Measurements from ENCODE around the gene UBE2D1.

Gene UBE2D1

GRCh38 chr10:58334817-58335305 is at the start of gene UBE2D1:
Gene UBE2D1 (plus strand): TSS chr10:58335006. CDS start chr10:58335202, 196 bp downstream.
- no peak for DNase-seq

GRCh38 chr10:58291538-58292174 is 43.1 kb upstream of the UBE2D1 start:
- peak; percentile 3 for DNase-seq

DNA sequence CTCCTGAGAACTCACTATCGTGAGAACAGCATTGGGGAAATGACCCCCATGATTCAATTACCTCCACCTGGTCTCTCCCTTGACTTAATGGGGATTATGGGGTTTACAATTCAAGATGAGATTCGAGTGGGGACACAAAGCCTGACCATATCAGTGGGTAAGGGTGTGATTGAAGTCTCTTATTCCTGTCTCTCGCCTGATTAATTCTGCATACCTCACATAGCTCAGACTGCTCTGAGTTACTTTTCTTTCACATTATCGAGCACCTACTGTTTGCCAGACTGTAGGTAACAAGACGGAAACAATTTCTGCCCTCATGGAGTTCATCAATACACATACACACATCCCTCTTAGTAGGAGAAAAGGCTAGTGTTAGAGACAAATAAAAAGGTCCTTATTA is 40.8 kb upstream of the UBE2D1 start:
- DNase-seq, result no peak

DNA sequence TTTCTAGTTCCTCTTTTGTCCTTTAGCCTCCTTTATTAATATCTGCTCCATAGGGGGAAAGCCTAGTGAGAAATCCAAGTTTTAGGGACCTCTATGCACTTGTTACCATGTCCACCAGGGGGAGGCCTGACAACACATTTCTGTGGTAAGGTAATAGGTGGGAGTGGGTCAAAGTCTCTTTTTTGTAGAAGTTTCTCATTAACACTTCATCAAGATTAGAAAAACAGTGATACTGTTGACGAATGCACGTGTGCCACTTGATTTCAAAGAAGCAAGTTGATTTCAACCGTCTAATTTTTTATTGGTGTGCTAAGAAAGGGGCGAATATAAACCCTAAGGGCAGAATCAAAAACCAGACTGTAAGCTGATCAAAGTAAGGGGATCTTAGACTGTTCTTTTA is 35.2 kb upstream of the UBE2D1 start:
- DNase-seq, result no peak

GRCh38 chr10:58300676-58301075 is 34.1 kb upstream of the UBE2D1 start:
- DNase-seq, result no peak

DNA sequence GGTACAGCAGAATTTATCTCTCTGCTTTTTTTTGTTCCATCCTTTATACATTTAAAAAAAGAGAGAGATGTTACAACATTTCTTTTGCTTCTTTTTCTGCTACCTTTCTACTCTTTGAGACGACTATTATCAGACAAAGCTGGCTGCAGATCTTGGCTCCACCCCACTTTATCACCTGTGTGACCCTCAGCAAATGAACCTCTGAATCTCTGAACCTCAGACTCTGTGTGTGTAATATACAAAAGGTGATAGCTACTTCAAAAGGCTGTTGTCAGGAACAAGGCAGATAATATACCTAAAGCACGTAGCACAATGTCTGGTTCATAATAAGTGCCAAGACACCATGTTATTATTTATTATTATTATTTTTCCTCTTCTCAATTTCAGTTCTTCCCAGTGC is 32.6 kb upstream of the UBE2D1 start:
- no peak for DNase-seq

- DNase-seq, result no peak
These were observed 30.6 kb upstream of the UBE2D1 start for GRCh38 chr10:58304099-58304633.

GRCh38 chr10:58305821-58306220 is 29.0 kb upstream of the UBE2D1 start:
- DNase-seq, result no peak

DNA sequence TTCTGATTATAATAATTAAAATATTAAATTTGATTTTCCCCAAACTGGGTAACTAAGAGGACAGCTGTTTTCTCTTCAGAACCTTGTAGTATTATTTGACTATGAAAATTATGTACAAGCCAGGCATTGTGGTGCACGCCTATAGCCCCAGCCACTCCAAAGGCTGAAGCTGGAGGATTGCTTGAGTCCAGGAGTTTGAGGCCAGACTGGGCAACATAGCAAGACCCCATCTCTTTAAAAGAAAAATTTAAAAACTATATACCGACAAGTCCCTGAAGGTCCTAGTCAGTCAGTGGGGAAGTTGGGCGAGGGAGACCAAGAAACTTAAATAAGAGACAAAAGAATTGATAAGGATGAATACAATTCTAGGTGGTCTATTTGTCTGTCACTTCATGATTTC is 27.1 kb upstream of the UBE2D1 start:
- DNase-seq, result no peak

- no peak for DNase-seq
These were observed 23.8 kb upstream of the UBE2D1 start for GRCh38 chr10:58311026-58311425.

- no peak for DNase-seq
These were observed 17.9 kb upstream of the UBE2D1 start for GRCh38 chr10:58316874-58317273.

GRCh38 chr10:58318346-58318745 is 16.5 kb upstream of the UBE2D1 start:
- no peak for DNase-seq

DNA sequence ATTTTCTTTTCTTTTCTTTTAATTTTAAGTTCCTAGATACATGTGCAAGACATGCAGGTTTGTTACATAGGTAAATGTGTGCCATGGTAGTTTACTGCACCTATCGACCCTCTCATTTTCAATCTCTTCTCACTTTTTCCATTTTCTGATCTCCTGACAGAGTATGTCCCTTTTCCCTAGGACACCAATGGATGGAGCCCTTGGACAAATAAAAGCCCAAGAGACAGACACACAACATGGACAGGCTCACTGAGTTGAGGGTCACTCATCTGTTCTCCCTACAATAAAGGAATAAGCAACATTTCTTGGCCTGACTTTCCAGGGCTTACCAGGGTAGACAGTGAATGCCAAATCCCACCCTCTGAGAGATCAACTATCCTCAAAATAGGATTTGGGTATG is 15.2 kb upstream of the UBE2D1 start:
- DNase-seq, result no peak

- DNase-seq, result no peak
These were observed 14.3 kb upstream of the UBE2D1 start for GRCh38 chr10:58320351-58321049.

- no peak for DNase-seq
These were observed 12.6 kb upstream of the UBE2D1 start for GRCh38 chr10:58322072-58322834.

DNA sequence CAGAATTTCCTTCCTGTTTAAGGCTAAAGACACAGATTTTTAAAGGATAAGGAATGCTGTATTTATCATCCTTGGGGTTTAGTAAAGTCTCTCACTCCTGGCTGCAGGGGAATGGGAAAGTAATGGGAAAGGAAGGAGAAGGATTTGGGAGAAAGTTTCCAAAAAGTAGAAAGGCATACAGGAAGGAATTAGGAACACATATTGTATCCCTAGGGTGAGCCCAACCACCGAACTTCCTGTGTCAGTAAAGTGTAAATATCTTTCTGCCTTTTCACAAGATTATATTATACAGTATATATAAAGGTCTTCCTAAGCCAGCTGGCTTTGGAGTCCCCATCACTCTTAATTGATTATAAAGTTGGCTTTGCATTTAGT is 12.0 kb upstream of the UBE2D1 start:
- DNase-seq, result no peak

GRCh38 chr10:58326967-58327381 is 7.8 kb upstream of the UBE2D1 start:
- no peak for DNase-seq

DNA sequence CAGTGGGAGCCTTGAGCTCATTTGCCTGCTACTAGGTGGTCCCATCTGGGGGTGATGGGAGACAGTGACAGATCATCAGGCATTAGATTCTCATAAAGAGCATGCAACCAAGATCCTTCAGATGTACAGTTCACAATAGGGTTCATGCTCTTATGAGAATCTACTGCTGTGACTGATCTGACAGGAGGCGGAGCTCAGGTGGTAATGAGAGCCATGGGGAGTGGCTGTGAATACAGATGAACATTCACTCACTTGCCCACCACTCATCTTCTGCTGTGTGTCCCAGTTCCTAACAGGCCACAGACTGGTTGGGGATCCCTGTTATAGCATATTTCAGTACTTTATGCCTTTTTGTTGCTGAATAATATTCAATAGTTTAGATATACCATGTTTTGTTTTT is 6.6 kb upstream of the UBE2D1 start:
- DNase-seq, result no peak

DNA sequence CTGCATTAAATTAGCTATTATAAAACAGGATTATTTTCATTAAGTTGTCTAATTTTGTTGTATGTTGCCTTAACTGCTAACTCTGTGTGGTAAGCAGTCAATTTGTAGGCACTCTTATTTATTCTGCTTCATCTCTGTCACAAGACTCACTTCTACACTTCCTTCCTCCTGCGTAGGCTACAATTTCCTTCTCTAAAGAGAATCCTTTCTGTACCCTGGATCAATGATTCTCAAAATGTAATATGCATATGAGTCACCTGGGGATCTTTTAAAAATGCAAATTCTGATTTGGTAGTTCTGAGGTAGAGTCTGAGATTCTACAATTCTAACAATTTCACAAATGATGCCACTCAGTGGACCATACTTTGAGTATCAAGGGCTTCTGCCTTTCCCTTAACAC is 4.4 kb upstream of the UBE2D1 start:
- DNase-seq, result no peak

DNA sequence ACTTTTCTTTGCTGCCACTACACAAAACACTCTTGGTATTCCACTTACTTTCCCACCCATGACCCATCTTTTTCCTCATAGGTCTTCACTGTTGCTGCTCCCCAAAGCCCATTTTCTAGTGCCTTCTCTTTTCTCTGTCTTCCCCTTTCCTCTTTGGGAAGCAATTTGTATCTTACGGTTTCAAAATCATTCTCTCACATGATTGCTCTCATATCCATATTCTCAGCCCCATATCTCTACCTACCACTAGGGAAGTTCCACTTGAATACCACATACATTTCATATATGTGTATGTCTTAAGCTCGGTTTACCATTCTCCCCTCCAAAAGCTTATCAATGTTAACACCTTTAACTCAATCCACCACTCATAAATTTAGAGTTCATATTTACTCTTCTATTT is 3.2 kb upstream of the UBE2D1 start:
- DNase-seq, result no peak

DNA sequence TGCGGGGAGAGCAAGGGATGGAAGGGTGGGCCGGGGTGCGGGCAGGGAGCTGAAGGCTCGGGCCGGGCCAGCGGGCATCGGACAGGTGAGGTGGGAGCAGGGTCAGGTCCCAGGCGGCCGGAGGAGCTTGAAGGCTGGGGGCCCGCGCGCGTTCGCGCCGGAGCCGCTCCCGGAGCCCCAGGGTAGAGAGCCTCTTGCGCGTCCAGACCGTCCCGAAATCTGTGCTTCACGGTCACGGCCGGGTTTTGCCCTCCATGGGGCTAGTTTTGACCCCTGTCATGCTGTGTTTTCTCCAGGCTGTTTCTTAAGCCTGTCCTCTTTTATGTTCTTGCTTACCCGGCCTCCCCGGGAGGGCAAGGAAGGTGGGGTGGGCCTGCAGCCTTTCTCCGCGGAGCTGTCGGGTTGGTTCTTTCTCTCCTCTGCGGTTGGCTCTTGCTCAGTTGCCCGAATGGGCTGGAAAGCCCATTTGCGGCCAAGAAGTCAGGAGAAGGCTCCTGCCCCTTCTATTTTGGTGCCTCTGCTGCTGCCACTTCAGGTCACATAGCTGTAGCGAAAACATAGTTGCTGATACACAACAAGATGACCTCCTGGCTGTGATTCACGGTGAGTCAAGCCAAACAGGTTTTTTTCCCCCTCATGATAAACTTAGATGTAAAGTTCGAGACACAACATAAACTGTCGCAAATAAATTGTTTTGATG is 650 bp downstream of the UBE2D1 start:
- DNase-seq, result no peak

GRCh38 chr10:58336242-58336641 is 1.4 kb downstream of the UBE2D1 start:
- no peak for DNase-seq

DNA sequence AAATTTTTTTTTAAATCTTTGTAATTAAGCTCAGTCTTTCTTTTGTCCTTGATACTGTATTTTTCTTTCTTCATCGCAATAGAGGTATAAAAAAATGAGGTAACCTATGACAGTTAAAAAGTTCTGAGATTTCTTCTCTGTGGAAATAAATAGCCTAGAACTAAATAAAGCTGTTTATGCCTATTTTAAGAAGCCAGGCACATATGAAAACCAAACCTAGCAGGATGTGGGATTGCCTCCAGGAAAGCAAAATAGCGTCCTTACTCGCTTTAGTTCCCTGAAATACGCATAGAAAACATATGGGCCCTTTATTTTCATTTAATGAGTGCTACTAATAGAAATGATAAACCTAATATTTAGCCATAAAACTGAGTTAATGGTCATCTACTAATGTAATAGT is 6.6 kb downstream of the UBE2D1 start:
- DNase-seq, result no peak
